Esophagus squamous epithelium (tissue), 5 donors: ENCODE measurements around the gene SLC25A20. TPM values are rescaled to one million over a fixed set of nuclear protein-coding genes. Genes with fewer than 3 reads are reported as not detected.

Source experiments
- DNase-seq: peaks from one replicate; lab custom pipeline; 2025; lab: John Stamatoyannopoulos, UW
- H3K27ac ChIP-seq, 4 donors: fragments of 200-600 bp; sonication (generic); one replicate each; pipeline ENCODE4 v1.5.1; 2016 to 2019; ENCODE audit warnings: mild to moderate bottlenecking in 1 of 4
- H3K27me3 ChIP-seq, 4 donors: fragments of 200-600 bp; sonication (generic); 1 replicate in 3 of 4; 2 replicates in 1 of 4; pipeline versions ENCODE4 v1.5.1 to v1.6.0; 2017 to 2021; ENCODE audit warnings: antibody characterized with exemption in 1 of 4
- H3K36me3 ChIP-seq, 3 donors: fragments of 200-600 bp; sonication (generic); one replicate each; pipeline ENCODE4 v1.5.1; 2016 to 2019
- H3K4me1 ChIP-seq, 3 donors: fragments of 200-600 bp; sonication (generic); one replicate each; pipeline ENCODE4 v1.5.1; 2017 to 2019
- H3K4me3 ChIP-seq, 4 donors: fragments of 200-600 bp; sonication (generic); 1 replicate in 3 of 4; 2 replicates in 1 of 4; pipeline ENCODE4 v1.5.1; 2016 to 2019; ENCODE audit warnings: mild to moderate bottlenecking in 2 of 4, moderate library complexity in 1 of 4
- H3K9me3 ChIP-seq, 3 donors: fragments of 200-600 bp; sonication (generic); one replicate each; pipeline ENCODE4 v1.5.1; 2016 to 2019
- POLR2A ChIP-seq, 4 donors: fragments of 450-650 bp; IDR thresholded peaks; one replicate each; pipeline ENCODE4 v1.6.1; 2017; ENCODE audit warnings: antibody characterized with exemption in 4 of 4, mild to moderate bottlenecking in 4 of 4, moderate library complexity in 3 of 4
- WGBS, 2 donors: methylation state at CpG; one replicate each; pipeline ENCODE4 v1.1.5; 2018; 5-methylcytosine and 5-hydroxymethylcytosine counted together
- intact Hi-C: fragments of 100-400 bp; cut with DNase I; formaldehyde crosslinking; loops from one replicate; pipeline ENCODE4 v1.15.0; 2022
- total RNA-seq, 4 donors: library from RNA; depleted of rRNA; stranded (reverse); fragments of >200 nt; gene quantifications; one replicate each; pipeline ENCODE4 v1.1.0, GENCODE V29; 2016
- TF ChIP-seq, protein P1 (sequence below), 6 experiments: fragments of 450-650 bp in 4 of 6; fragments of 200-600 bp in 2 of 6; sonication (generic) in 2 of 6; IDR thresholded peaks; one replicate each; pipeline ENCODE4 v1.5.1; 2016 to 2019; ENCODE audit warnings: antibody characterized with exemption in 6 of 6, mild to moderate bottlenecking in 4 of 6, moderate library complexity in 4 of 6
- donor health status: DM: yes; HTN: yes; CAD: no.

Gene SLC25A20
- total RNA-seq, 4 donors from 2014 or later: 4.2 to 19.6 (median 11.7) TPM

GRCh38 chr3:48863122-48863521 lies 35.6 kb downstream of the SLC25A20 start:
- DNase-seq: no peak
- 85 to 88% methylated on average over 3 of the region's 3 CpGs for WGBS, 2 donors
- peaks cover 7 to 32% (median 10%) of the 10 kb centered on the region in 3 donors for H3K36me3 ChIP-seq
- no peak overlapping the region for H3K27ac ChIP-seq
- intact Hi-C loops: no loop called here
- no peak for TF ChIP-seq POLR2A (IDR thresholded peaks at IDR 0.05)
- TF ChIP-seq, protein P1, sequence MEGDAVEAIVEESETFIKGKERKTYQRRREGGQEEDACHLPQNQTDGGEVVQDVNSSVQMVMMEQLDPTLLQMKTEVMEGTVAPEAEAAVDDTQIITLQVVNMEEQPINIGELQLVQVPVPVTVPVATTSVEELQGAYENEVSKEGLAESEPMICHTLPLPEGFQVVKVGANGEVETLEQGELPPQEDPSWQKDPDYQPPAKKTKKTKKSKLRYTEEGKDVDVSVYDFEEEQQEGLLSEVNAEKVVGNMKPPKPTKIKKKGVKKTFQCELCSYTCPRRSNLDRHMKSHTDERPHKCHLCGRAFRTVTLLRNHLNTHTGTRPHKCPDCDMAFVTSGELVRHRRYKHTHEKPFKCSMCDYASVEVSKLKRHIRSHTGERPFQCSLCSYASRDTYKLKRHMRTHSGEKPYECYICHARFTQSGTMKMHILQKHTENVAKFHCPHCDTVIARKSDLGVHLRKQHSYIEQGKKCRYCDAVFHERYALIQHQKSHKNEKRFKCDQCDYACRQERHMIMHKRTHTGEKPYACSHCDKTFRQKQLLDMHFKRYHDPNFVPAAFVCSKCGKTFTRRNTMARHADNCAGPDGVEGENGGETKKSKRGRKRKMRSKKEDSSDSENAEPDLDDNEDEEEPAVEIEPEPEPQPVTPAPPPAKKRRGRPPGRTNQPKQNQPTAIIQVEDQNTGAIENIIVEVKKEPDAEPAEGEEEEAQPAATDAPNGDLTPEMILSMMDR (IDR thresholded peaks at IDR 0.05): no peak
- H3K27me3 ChIP-seq: no peaks in the 10 kb centered on the region
- H3K4me3 ChIP-seq: no peak overlapping the region
- no peaks in the 10 kb centered on the region for H3K4me1 ChIP-seq
- no peaks in the 10 kb centered on the region for H3K9me3 ChIP-seq

DNA sequence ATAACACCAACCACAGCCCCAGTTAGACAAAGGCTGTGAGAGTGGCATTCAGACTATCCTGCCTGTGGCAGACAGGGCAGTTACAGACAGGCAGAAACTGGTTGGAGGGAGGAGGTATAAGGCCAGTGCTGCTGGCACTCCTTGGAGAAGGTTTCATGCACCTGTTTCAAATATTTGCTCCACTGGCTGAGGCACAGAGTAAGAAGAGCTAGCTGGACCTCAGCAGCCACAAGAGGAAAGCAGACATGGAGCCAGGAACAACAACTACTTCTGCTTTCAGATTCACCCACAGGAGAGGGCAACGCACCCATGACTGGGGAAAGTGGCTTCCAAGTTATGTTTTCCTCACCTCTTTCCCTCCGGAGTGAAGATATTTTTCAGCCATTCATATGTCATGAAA lies 39.5 kb downstream of the SLC25A20 start:
- intact Hi-C loops: no loop called here

GRCh38 chr3:48858709-48859108 lies 40.0 kb downstream of the SLC25A20 start:
- H3K4me3 ChIP-seq: no peak overlapping the region
- no peak for DNase-seq
- no peak for TF ChIP-seq POLR2A (IDR thresholded peaks at IDR 0.05)
- TF ChIP-seq, protein P1 (IDR thresholded peaks at IDR 0.05): no peak
- no peaks in the 10 kb centered on the region for H3K4me1 ChIP-seq
- 72 to 74% methylated on average over 1 to 2 of the region's 2 CpGs for WGBS, 2 donors
- intact Hi-C loops: no loop called here
- no peak overlapping the region for H3K27ac ChIP-seq
- H3K36me3 ChIP-seq: peaks cover 7 to 47% (median 10%) of the 10 kb centered on the region in 3 donors
- no peaks in the 10 kb centered on the region for H3K27me3 ChIP-seq
- H3K9me3 ChIP-seq: no peaks in the 10 kb centered on the region

More for the DNA sequence above, 39.5 kb downstream of the SLC25A20 start:
- WGBS, 2 donors: 68 to 69% methylated on average over 2 of the region's 2 CpGs
- Histone ChIP-seq H3K4me3 (no peak overlapping the region), H3K27ac (no peak overlapping the region), H3K36me3 (peaks cover 7 to 47% (median 10%) of the 10 kb centered on the region in 3 donors), H3K4me1 (no peaks in the 10 kb centered on the region), H3K9me3 (no peaks in the 10 kb centered on the region), H3K27me3 (no peaks in the 10 kb centered on the region)
- DNase-seq: no peak
- TF ChIP-seq, protein P1 (IDR thresholded peaks at IDR 0.05): no peak
- no peak for TF ChIP-seq POLR2A (IDR thresholded peaks at IDR 0.05)

GRCh38 chr3:48857641-48858040 lies 41.0 kb downstream of the SLC25A20 start:
- Histone ChIP-seq H3K27me3 (no peaks in the 10 kb centered on the region), H3K27ac (no peak overlapping the region), H3K36me3 (peaks cover 7 to 47% (median 10%) of the 10 kb centered on the region in 3 donors), H3K9me3 (no peaks in the 10 kb centered on the region), H3K4me1 (no peaks in the 10 kb centered on the region), H3K4me3 (no peak overlapping the region)
- DNase-seq: no peak
- WGBS, 2 donors: 61 to 77% methylated on average over 2 of the region's 2 CpGs
- intact Hi-C loops: no loop called here
- TF ChIP-seq POLR2A (IDR thresholded peaks at IDR 0.05): no peak
- TF ChIP-seq, protein P1 (IDR thresholded peaks at IDR 0.05): no peak

- H3K4me1 ChIP-seq: no peaks in the 10 kb centered on the region
- 70 to 80% methylated on average over 2 to 3 of the region's 4 CpGs for WGBS, 2 donors
- peaks cover 0 to 37% (median 10%) of the 10 kb centered on the region in 3 donors for H3K36me3 ChIP-seq
- H3K9me3 ChIP-seq: no peaks in the 10 kb centered on the region
- no peaks in the 10 kb centered on the region for H3K27me3 ChIP-seq
- no peak overlapping the region for H3K4me3 ChIP-seq
- intact Hi-C loops: no loop called here
- no peak overlapping the region for H3K27ac ChIP-seq
- TF ChIP-seq POLR2A (IDR thresholded peaks at IDR 0.05): no peak
- TF ChIP-seq, protein P1 (IDR thresholded peaks at IDR 0.05): no peak
- no peak for DNase-seq
These were observed 42.2 kb downstream of the SLC25A20 start for GRCh38 chr3:48856469-48856868.
